ENCODE measurements around the gene NELL2.

Gene NELL2

GRCh38 chr12:44525806-44526654 is 350.1 kb downstream of the NELL2 start:
- DNase-seq, result no peak

GRCh38 chr12:44523828-44524227 is 352.3 kb downstream of the NELL2 start:
- no peak for DNase-seq

- DNase-seq, result no peak
Measured at GRCh38 chr12:44521702-44522101, 354.4 kb downstream of the NELL2 start.

- no peak for DNase-seq
Measured at GRCh38 chr12:44519931-44520330, 356.2 kb downstream of the NELL2 start.

- DNase-seq, result no peak
Measured at GRCh38 chr12:44511289-44511688, 364.8 kb downstream of the NELL2 start.

GRCh38 chr12:44510510-44510909 is 365.6 kb downstream of the NELL2 start:
- no peak for DNase-seq

- no peak for DNase-seq
Measured at GRCh38 chr12:44510076-44510475, 366.0 kb downstream of the NELL2 start.

- no peak for DNase-seq
Measured at GRCh38 chr12:44509471-44509870, 366.6 kb downstream of the NELL2 start.

- DNase-seq, result no peak
Measured at GRCh38 chr12:44507461-44507860, 368.7 kb downstream of the NELL2 start.

GRCh38 chr12:44504799-44505198 is 371.3 kb downstream of the NELL2 start:
- DNase-seq, result no peak

GRCh38 chr12:44503329-44503728 is 372.8 kb downstream of the NELL2 start:
- DNase-seq, result no peak

- DNase-seq, result no peak
Measured at GRCh38 chr12:44502681-44503080, 373.4 kb downstream of the NELL2 start.

GRCh38 chr12:44500423-44500822 is 375.7 kb downstream of the NELL2 start:
- no peak for DNase-seq

GRCh38 chr12:44497044-44497443 is 379.1 kb downstream of the NELL2 start:
- DNase-seq, result no peak

GRCh38 chr12:44490181-44490580 is 385.9 kb downstream of the NELL2 start:
- DNase-seq, result no peak

GRCh38 chr12:44488180-44488579 is 387.9 kb downstream of the NELL2 start:
- DNase-seq, result no peak

- no peak for DNase-seq
Measured at GRCh38 chr12:44484862-44485261, 391.3 kb downstream of the NELL2 start.

GRCh38 chr12:44477331-44477980 is 398.7 kb downstream of the NELL2 start:
- no peak for DNase-seq

- DNase-seq, result no peak
Measured at GRCh38 chr12:44476683-44477082, 399.4 kb downstream of the NELL2 start.

GRCh38 chr12:44465139-44465538 is 411.0 kb downstream of the NELL2 start:
- DNase-seq, result no peak

- DNase-seq, result no peak
Measured at GRCh38 chr12:44464180-44464579, 411.9 kb downstream of the NELL2 start.

- DNase-seq, result no peak
Measured at GRCh38 chr12:44462729-44463128, 413.4 kb downstream of the NELL2 start.

GRCh38 chr12:44460261-44460660 is 415.9 kb downstream of the NELL2 start:
- DNase-seq, result no peak

GRCh38 chr12:44459569-44459968 is 416.5 kb downstream of the NELL2 start:
- no peak for DNase-seq
